ENCODE data around the gene RPL7L1.
"Not testable (repeated sequence)": the region's sequence is repeated elsewhere in the genome, so short reads cannot be mapped to it uniquely, and the experiment has no call there.

The RPL7L1 gene

DNA sequence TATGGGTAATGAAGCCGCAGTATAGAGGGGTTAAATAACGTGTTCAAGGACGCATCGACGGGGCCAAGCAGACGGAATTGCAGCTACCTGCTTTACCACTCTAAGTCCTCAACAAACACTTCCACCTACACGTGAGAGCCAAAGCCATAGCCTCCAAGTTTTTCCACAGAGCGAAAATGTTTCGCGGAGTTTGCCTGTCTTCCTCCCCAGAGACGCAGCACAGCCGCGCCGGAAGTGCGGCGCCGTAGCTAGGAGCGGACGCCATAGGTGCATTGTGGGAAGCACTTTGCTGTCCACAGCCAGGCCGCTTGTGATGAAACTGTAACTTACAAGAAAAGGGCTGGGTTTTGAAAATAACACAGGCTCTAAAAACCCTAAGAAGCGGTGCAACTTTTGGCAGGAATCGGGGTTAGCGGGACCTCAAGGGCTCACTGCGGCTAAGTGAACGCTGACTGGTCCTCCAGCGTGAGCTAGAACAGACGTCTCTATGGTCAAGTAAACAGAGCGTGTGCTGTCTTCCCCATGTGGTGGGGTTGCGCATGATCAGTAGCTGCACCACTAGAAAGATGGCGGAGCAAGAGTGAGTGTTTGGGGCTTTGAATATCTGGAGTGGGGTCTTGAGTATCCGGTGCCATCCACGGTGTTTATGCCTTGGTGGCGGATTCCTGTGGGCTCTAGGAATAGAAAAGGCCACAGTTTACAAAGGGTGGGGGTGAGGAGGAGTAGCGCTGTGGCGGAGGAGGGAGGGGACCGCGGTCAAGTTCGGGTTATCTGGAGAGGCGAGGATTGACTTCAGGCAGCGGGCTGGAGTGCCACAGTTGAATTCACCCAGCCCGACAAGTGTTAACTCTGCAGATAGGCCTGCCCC is at the start of gene RPL7L1:
TSS of gene RPL7L1 (plus strand) at position 245 of the 868 bp plus-strand sequence. CDS start at position 540, 295 bp downstream.
- peak; percentile 74 for DNase-seq (ENCODE audit: low read depth)

DNA sequence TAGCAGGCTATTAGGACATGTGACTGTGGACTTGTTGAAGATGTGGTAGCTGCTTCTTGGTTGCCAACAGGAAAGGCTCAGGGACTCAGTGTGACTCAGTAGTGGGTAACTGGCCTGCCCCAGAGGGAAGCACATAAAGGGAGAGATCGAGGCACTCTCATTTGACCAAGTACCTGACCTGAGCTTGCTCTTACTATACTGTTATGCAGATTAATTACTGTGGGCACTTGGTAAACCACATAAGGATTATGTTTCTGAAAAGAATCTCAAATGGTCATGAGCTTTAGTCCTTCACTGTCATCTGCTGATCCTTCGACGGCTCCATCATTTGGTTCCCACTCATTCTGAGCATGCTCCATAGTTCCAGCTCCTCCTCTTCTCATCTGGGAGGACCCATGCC is 48.2 kb upstream of the RPL7L1 start:
- no peak for DNase-seq (ENCODE audit: low read depth)

DNA sequence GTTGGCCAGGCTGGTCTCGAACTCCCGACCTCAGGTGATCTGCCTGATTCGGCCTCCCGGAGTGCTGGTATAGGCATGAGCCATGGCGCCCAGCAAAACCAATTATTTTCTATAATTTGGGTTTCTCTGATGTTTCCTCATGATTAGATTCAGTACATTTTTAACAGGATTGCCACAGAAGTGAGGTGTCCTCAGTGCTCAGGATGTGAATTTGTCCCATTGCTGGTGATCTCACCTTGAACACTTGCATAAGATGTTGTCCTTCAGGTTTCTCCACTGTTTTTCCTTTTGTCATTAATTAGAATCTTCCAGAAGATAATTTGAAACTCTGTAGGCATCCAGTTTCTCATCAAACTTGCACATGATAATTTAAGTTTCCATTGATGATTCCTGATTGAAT is 45.4 kb upstream of the RPL7L1 start:
- DNase-seq (ENCODE audit: low read depth), result no peak

DNA sequence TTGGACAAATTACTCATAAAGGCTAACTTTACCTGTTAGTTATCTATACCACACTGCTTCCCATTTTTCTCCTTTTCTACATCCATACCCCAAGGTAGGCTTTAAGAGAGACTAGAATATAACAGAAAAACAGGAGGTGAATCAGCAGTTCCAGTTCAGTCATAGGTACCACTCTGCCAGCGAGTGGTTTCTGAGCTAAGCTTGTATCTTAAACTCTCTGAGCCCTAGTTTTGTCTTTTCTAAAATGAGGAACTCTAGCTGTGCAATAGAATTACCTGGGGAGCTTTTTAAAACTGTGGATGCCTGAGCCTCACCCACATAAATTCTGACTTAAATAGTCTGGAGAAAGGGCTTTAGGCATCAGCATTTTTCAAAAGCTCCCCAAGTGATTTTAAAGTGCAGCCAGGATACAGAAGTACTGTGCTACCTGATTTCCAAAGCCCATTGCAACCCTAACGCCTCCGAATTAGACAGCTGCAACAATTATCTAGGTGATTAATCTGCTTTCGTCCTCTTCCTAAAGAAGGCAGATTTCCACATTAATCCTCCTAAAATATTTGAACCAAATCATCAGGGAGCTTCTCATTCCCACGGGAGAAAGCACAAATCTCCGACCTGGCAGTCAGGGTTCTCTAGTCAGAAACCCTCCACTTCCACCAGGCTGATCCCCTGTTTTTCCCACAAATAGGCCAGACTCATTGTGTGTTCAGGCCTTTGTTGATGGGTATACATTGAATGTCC is 37.4 kb upstream of the RPL7L1 start:
- DNase-seq (ENCODE audit: low read depth), result no peak

DNA sequence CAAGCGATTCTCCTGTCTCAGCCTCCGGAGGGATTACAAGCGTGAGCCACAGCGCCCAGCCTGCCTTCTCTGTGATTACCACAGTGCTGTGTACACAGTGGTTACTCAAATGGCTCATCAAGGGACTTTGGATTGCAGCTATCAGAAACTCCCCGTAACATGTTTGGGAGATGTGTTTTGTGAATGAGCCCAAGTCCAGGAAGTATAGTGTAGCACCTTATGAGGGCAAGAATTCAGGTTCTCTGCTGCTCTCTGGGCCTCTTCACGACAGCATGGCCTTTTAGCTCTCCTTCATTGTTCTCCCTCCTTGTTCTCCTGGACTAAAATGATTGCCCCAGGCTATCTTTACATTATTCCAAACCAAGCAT is 34.1 kb upstream of the RPL7L1 start:
- DNase-seq (ENCODE audit: low read depth), result no peak

DNA sequence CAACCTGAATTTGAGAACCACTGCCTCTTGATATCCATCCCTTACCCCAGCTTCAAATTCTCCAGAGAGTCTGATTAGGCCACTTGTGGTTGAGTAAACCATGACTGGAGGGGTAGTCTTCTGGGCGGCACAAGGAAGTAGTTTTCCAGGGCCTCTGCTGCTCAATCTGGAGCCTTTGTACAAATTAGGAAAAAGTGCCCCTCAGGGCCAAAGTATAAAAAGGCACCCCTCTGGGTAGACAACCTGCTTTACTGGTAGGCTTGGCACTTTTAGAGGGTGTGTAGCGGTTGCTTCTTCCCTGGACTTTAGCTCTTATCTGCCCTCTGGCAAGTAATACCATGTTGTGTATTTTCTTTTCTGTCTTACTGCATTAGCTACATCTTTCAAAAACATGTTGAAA is 32.9 kb upstream of the RPL7L1 start:
- DNase-seq (ENCODE audit: low read depth), result no peak

DNA sequence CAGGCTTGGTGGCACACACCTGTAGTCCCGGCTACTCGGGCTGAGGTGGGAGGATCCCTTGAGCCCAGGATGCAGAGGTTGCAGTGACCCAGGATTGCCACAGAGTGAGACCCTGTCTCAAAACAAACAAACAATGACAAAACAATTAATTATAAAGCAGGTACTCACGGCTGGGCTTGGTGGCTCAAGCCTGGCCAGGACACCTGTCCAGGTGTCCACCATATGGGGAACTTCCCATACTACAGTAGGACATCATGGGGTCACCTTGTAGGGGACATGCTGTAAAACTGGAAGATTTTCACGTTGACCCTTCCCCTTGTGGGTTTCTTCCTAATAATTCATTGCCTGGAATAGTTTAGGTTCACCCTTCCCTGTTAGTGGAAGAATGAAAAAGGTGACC is 30.7 kb upstream of the RPL7L1 start:
- no peak for DNase-seq (ENCODE audit: low read depth)

DNA sequence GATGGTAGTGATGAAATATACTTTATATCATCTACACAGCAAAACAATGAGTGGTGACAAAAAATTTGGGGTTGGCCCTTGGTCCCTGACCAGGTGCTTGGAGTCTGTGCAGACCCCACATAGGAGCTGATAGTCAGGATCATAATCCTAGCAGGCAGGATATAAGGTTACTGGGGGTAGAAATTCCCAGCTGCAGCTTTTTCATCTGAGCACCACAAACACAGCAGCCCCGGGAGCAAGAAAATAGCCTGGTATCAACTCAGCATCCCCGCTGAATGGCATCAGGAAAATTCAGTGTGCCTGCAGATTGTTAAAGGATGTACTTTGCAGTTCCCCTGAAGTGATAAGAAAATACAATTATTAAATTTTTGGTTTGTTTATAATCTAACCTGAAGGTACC is 27.8 kb upstream of the RPL7L1 start:
- DNase-seq (ENCODE audit: low read depth), result no peak

DNA sequence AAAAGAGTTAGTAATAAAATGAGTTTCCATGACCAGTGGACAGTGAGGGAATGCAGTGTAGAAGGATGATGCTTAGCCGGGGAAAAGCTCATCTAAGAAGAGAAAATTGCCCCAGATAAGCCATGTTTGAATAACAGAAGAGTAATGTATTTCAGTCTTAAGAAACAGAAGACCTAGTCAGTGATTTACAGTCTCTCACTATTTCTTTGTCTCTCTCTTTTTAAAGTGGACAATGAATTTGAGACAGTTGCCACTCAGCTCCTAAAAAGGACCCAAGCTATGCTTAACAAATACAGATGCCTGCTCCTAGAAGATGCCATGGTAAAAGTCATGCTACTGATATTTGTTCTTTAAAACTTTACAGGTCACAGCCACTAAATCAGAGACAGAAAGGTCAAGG is 19.4 kb upstream of the RPL7L1 start:
- no peak for DNase-seq (ENCODE audit: low read depth)

DNA sequence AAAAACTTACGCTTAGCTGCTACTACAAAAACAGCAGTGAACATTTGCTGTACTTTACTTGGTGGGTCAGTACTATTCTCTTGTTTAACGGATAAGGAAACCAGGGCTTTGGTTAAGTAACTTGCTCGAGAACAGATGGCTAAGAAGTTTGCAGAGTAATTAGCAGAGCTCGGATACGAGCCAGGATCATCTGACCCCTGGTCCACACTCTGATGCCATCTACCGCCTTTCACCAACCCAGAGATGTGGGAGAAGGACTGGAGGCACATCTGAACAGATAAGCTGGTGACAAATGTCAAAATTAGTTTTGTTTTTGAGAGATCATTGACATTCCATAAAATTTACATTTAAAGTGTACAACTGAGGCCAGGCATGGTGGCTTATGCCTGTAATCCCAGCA is 18.9 kb upstream of the RPL7L1 start:
- DNase-seq (ENCODE audit: low read depth), result no peak

DNA sequence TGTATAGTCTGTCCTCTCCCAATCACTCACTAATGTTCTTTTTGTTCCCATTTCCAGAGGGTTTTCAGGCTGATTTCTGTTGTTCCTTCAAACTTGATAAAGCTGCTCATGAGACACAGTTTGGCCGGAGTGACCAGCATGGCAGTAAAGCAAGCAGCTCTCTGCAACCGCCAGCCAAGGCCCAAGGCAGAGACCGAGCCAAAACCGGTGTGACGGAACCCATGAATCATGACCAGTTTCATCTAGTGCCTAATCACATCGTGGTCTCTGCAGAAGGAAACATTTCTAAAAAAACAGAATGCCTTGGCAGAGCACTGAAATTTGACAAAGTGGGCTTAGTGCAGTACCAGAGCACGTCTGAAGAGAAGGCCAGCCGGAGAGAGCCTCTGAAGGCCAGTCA is 14.8 kb upstream of the RPL7L1 start:
- DNase-seq (ENCODE audit: low read depth), result no peak

DNA sequence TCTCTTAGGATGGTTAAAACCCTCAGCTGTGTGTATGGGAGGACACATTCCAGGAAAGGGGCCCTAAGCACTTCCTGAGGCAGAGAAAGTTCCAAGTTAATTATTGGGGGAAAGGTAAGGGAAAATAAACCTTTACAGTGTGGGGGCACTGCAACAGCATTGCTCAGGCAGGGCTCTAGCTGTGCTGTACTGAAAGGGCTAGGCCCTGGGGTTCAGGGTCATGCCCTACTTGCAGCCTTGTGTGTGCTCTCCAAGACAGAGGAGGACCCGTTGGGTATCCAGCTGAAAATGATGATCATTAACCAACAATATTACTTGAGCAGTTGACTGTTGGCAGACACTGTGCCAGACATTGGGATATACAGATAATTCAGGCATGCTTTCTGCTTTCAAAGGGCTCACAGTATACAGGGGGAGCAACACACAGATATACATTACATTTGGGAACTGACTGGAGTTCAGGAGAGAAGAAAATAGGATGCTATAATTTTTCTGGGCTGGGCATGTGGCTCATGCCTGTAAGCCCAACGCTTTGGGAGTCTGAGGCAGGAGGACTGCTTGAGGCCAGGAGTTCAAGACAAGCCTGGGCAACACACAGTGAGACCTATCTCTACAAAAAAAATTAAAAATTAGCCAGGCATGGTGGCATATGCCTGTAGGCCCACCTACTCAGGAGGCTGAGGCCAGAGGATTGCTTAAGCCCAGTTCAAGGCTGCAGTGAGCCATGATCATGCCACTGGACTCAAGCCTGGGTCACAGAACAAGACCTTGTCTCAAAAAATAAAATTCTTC is 9.1 kb upstream of the RPL7L1 start:
- no peak for DNase-seq (ENCODE audit: low read depth)

DNA sequence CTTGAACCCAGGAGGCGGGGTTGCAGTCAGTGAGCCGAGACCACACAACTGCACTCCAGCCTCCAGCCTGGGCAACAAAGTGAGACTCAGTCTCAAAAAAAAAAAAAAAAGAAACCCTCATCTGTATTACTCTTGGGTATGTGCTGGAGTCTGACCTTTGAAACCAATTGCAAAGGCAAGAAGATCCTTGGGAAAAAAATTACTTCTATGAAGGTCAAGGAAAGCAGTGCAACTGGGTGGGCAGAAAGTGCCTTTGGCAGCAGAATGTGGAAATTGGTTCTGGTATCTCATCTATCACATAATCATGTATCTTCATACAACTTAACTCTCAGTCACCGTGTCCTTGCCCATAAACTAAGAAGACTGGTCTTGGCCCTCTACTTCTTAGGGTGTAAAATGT is 7.7 kb upstream of the RPL7L1 start:
- DNase-seq (ENCODE audit: low read depth), result no peak

DNA sequence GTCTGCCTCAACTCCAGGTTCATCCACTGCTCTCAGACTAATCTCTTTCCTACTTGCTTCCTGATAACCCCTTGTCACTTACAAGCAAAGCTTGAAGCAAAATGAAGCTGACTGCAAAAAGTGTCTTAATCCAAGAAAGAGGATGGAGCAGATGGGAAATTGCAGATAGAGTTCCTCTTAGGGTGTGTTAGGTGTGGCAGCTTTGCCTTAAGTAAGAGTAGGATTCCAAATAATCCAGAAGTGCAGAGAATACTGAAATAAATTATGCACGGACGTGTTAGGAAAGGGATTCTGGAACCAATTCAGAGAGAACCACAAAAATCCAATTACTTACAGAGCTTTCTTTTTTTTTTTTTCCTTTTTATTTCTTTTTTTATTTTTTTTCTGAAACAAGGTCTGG is 6.1 kb upstream of the RPL7L1 start:
- no peak for DNase-seq (ENCODE audit: low read depth)

DNA sequence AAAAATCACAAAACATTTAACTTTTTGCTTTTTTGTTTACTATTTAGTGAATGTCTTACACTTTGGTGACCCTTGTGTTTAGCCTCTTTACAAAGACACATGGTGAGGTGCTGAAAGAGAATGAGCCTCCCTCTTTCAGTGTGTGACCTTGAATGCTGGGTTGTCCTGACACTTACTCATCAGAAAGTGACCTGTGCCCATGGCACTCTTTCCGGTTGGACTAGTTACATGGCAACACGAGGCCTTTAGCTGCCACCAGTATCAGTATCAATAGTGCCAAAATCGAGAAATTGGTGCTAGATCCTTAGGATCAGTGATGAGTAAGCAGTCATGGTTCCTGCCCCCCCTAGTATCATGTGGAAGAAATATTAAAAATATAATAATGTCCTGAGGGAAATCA is 1.7 kb upstream of the RPL7L1 start:
- no peak for DNase-seq (ENCODE audit: low read depth)

DNA sequence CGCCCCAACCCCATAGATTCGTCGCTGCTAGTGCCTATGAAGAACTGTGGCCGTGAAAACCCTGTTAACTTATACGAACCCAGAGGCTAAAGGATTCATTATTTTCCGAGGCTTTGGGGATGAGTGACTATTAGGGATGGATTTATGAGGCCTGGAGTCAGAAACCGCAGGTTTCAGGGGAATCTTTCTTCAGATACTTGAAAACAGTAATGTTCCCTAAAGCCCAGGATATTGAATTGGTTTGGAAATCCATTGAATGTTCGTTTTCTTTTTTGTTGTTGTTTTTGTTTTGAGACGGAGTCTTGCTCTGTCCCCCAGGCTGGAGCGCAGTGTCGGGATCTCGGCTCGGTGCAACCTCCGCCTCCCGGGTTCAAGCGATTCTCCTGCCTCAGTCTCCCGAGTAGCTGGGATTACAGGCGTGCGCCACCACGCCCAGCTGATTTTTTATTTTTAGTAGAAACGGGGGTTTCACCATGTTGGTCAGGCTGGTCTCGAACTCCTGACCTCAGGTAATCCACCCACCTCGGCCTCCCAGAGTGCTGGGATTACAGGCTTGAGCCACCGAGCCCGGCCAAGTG is 913 bp downstream of the RPL7L1 start:
- not testable (repeated sequence) for DNase-seq (ENCODE audit: low read depth)

DNA sequence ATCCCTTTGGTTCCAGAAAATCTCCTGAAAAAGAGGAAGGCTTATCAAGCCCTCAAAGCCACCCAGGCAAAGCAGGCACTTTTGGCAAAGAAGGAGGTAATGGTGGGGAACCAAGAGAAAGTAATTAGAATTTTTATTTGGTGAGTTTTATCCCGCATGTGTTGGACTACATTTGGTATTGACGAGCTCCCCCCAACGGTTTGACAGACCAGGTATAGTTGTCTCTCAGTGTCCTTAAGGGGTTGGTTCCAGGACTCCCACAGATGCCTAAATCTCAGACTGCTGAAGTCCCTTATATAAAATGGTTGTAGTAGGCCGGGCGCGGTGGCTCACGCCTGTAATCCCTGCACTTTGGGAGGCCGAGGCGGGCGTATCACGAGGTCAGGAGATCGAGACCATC is 1.5 kb downstream of the RPL7L1 start:
- DNase-seq (ENCODE audit: low read depth), result not testable (repeated sequence)

DNA sequence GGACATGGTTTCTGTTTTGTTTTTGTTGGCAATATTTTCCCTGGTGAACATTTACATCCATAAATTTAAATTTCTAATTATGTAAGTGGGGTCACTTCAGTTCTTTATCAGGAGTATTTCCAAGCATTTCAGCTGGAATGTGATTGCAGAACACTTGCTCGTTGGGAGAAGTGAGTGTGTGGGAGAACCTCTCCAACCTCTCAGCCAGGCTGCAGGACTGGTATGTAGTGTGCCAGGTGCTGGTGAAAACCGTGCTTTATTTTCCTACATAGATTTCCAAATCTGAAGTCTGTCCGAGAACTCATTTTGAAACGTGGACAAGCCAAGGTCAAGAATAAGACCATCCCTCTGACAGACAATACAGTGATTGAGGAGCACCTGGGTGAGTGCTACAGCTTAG is 6.3 kb downstream of the RPL7L1 start:
- no peak for DNase-seq (ENCODE audit: low read depth)

DNA sequence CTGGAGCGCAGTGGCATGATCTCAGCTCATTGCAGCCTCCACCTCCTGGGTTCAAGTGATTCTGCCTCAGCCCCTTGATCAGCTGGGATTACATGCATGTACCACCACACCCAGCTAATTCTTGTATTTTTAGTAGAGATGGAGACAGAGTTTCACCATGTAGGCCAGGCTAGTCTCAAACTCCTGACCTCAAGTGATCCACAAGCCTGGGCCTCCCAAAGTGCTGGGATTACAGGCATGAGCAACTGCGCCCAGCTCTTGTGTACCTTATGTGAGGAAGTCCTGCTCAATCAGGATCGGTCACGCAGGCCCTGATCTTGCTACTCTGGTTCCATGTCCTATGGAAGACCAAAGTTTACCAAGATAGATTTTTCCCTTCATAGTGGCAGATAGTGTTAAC is 8.8 kb downstream of the RPL7L1 start:
- DNase-seq (ENCODE audit: low read depth), result not testable (repeated sequence)

DNA sequence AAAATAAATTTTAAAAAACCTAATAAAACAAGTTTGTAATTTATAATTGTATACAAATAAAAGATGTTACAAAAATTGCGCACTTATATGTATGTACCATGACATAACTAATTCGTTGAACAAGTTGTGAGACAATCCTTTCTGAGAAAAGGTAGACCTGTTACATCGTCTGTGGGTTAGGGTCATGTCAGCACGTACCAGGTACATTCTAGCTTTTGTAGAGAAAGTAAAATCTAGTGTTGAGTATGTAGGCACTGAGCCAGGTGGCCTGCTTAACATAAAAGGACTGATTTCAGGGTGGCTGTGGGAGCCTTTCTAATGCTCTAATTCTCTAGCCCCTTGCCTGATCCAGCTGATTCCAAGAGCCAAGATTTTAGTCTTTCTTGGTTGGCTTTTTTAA is 10.4 kb downstream of the RPL7L1 start:
- DNase-seq (ENCODE audit: low read depth), result no peak

DNA sequence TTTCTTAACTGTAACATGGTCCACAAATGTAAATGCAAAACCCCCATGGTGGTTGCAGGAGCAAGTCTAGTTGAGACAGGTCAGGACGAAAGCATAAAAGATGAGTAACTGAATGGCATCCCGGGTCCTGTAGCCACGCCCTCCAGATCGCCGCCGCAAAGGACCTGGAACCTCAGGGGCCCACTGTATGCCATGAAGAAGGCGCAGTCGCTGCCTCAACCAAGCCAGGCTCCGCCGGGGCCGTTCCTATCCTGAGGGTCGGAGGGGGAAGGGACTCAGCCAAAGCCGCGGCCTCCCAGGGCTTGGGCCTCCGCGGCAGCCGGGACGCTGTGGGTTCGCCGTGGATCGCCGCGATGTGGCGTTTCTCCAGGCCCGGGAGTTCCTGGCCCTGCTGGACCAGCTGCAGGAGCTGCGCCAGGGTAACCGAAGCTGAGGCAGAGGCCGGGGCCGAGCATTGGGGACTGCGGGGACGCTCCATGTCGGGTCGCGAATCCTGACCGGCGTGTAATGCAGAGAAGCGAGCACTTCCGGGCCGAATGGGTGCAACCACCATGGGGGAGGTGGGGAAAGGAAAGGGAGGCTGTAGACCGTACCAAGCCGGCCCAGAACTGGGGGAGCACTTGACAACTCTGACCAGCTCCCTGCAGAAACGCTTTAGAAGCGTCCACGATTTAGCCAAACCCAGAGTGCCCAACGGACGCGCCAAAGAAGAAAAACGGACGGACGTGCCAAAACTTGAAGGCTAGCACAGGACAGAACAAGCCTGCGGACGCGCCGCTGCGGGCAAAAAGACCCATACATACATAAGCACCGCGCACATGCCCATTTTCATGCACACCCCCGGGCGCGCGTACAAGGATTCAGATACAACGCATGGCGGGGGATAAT is 11.1 kb downstream of the RPL7L1 start:
- DNase-seq (ENCODE audit: low read depth), result peak; percentile 80
